Motor neuron (in vitro differentiated cells): ENCODE data around the gene SPINK13. TPM values are rescaled to one million over a fixed set of nuclear protein-coding genes. Genes with fewer than 3 reads are reported as not detected.
A peak's percentile ranks its signal among the peaks of the same experiment; 100 is the strongest.
"Not testable (repeated sequence)": the region's sequence is repeated elsewhere in the genome, so short reads cannot be mapped to it uniquely, and the experiment has no call there.

ENCODE experiments used
- ATAC-seq, 8 experiments: fragments of 200-7000 bp; cut with Tn5 transposase; replicated peaks in 6 of 8; 2 replicates each; pipeline ENCODE4 v1.8.0; 2021; ENCODE audit warnings: mild to moderate bottlenecking in 8 of 8, moderate library complexity in 8 of 8
- H3K27ac ChIP-seq, 2 donors: fragments of 250-450 bp; sonication (Bioruptor Pico); 2 replicates each; pipeline ENCODE4 v1.9.0; 2021; ENCODE audit warnings: antibody characterized with exemption in 2 of 2, mild to moderate bottlenecking in 2 of 2, moderate library complexity in 1 of 2
- H3K4me1 ChIP-seq, 2 donors: fragments of 250-450 bp; sonication (Bioruptor Pico); replicated peaks in 1 of 2; 2 replicates each; pipeline ENCODE4 v1.6.1; 2021; ENCODE audit warnings: antibody characterized with exemption in 2 of 2, mild to moderate bottlenecking in 2 of 2, moderate library complexity in 1 of 2
- H3K4me3 ChIP-seq, 5 donors: fragments of 250-450 bp; sonication (Bioruptor Pico); 2 replicates each; pipeline ENCODE4 v1.9.0; 2021; ENCODE audit warnings: antibody characterized with exemption in 5 of 5, mild to moderate bottlenecking in 5 of 5, moderate library complexity in 4 of 5
- WGBS, 10 experiments: fragments of 450-650 bp; shearing (Covaris generic); methylation state at CpG; one replicate each; pipeline ENCODE4 v1.0.0; 2022; 5-methylcytosine and 5-hydroxymethylcytosine counted together
- in situ Hi-C, 9 experiments: fragments of 400-800 bp; cut with MboI; loops; one replicate each; pipeline ENCODE4 v1.15.0; 2021; ENCODE audit warnings: low sequenced_read_pairs in 9 of 9, low pct_unique_long_range_greater_than_20kb in 2 of 9; ENCODE audit not compliant: unreplicated experiment in 9 of 9
- total RNA-seq, 8 experiments: library from RNA; unstranded; fragments of 300-600 nt; gene quantifications; 2 replicates each; pipeline versions ENCODE4 v1.2.3 to v1.2.4, GENCODE V29; 2022

Gene SPINK13
- total RNA-seq, 8 experiments from 2014 or later, result 0.29 to 0.51 (median 0.32) TPM; not detected in 5

GRCh38 chr5:148275129-148275528 lies 6.5 kb downstream of the SPINK13 start:
- H3K4me1 ChIP-seq, ATAC-seq, H3K27ac ChIP-seq, H3K4me3 ChIP-seq: not testable (repeated sequence)
- in situ Hi-C loops, result loop anchor here in 1 of 9 experiments (25.0 kb wide), 1 partner anchor 112 kb away; the partner anchor contains the start of gene FBXO38
- WGBS, 10 experiments, result 0 to 100% (median 70%) methylated on average over 1 to 2 of the region's 2 CpGs; no CpG with 5 or more reads in 4 of the 10 experiments

DNA sequence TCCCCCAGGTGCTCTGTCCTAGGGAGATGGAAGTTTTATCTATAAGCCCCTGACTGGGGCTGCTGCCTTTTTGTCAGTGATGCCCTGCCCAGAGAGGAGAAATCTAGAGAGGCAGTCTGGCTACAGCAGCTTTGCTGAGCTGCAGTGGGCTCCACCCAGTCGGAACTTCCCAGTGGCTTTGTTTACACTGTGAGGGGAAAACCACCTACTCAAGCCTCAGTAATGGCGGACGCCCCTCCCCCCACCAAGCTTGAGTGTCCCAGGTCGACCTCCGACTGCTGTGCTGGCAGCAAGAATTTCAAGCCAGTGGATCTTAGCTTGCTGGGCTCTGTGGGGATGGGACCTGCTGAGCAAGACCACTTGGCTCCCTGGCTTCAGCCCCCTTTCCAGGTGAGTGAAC lies 12.3 kb downstream of the SPINK13 start:
- H3K4me3 ChIP-seq, H3K27ac ChIP-seq, ATAC-seq, H3K4me1 ChIP-seq: not testable (repeated sequence)
- 0 to 30% (median 18%) methylated on average over 2 to 5 of the region's 5 CpGs; no CpG with 5 or more reads in 4 of the 10 experiments for WGBS, 10 experiments
- in situ Hi-C loops, result loop anchor here in 1 of 9 experiments (25.0 kb wide), 1 partner anchor 106 kb away; the partner anchor contains the start of gene FBXO38

GRCh38 chr5:148281336-148281735 lies 12.7 kb downstream of the SPINK13 start:
- not testable (repeated sequence) for H3K27ac ChIP-seq, ATAC-seq, H3K4me1 ChIP-seq, H3K4me3 ChIP-seq
- 0 to 93% (median 75%) methylated on average over 2 to 4 of the region's 4 CpGs; no CpG with 5 or more reads in 5 of the 10 experiments for WGBS, 10 experiments
- in situ Hi-C loops, result loop anchor here in 1 of 9 experiments (25.0 kb wide), 1 partner anchor 106 kb away; the partner anchor contains the start of gene FBXO38

- Histone ChIP-seq H3K27ac (no peak overlapping the region), H3K4me3 (no peak overlapping the region), H3K4me1 (no peaks in the 10 kb centered on the region)
- in situ Hi-C loops, result loop anchor here in 1 of 9 experiments (25.0 kb wide), 1 partner anchor 97 kb away; the partner anchor contains the start of gene FBXO38
- ATAC-seq, result peak in 4 of 8 experiments; percentile 60 to 79 (median 70)
- 0 to 77% (median 15%) methylated on average over 1 to 5 of the region's 6 CpGs; no CpG with 5 or more reads in 2 of the 10 experiments for WGBS, 10 experiments
Observed at GRCh38 chr5:148290271-148291195, 21.9 kb downstream of the SPINK13 start.

DNA sequence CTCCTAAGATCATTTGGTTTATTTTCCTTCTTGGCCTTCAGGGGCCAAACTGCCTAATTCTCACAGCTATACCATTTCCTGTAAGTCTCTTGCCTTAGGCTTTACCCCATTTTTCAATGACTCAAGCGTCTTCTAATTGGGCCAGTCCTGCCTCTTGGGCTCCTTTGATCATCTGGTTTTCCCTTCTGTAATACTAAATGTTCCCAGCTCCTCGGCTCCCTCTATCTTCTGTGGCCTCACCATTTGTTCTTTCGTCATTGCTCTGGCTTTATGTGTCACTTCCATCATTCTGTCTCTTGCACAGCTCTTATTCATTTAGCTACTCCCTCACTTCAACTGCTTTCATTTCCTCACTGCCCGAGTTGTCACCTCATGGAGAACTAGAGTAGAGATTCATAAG lies 29.1 kb downstream of the SPINK13 start:
- no peak overlapping the region for H3K27ac ChIP-seq
- peak in 2 of 8 experiments; percentile 17 to 66 for ATAC-seq
- in situ Hi-C loops, result loop anchor here in 1 of 9 experiments (25.0 kb wide), 1 partner anchor 90 kb away; the partner anchor contains the start of gene FBXO38
- H3K4me1 ChIP-seq, result no peaks in the 10 kb centered on the region
- no peak overlapping the region for H3K4me3 ChIP-seq
- 6 to 98% (median 65%) methylated on average over 1 to 4 of the region's 4 CpGs; no CpG with 5 or more reads in 1 of the 10 experiments for WGBS, 10 experiments

DNA sequence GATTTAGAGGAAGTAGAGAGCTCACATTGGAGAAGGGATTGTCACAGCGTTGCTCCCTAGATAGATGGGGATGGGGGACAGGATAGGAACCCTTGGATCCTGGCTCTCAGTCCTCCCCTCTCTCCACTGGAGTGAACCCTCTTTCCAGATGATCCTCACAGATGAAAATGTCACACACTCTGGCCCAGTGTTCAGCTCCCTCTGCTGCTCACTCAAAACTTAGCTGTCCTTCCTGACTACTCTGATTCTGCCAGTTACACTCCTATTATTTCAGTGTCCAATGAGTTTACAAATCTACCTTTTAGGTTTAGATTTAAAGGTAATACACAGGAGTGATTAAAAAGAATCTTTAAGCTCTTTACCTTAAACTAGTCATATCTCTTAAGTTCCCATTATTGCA lies 37.9 kb downstream of the SPINK13 start:
- in situ Hi-C loops, result no loop called here
- Histone ChIP-seq H3K4me3 (no peak overlapping the region), H3K4me1 (no peaks in the 10 kb centered on the region), H3K27ac (no peak overlapping the region)
- no peak for ATAC-seq
- WGBS, 10 experiments, result 71 to 83% (median 83%) methylated on average over 1 of the region's 1 CpG; no CpG with 5 or more reads in 7 of the 10 experiments

GRCh38 chr5:148309019-148309418 lies 40.4 kb downstream of the SPINK13 start:
- H3K27ac ChIP-seq, result no peak overlapping the region
- H3K4me3 ChIP-seq, result no peak overlapping the region
- no peak for ATAC-seq
- in situ Hi-C loops, result no loop called here
- H3K4me1 ChIP-seq, result no peaks in the 10 kb centered on the region
- 8 to 88% (median 62%) methylated on average over 2 to 3 of the region's 3 CpGs for WGBS, 10 experiments

- Histone ChIP-seq H3K4me1 (no peaks in the 10 kb centered on the region), H3K4me3 (no peak overlapping the region), H3K27ac (no peak overlapping the region)
- in situ Hi-C loops, result no loop called here
- ATAC-seq, result no peak
Observed at GRCh38 chr5:148309746-148310145, 41.2 kb downstream of the SPINK13 start.

- 0 to 91% (median 41%) methylated on average over 1 to 3 of the region's 3 CpGs; no CpG with 5 or more reads in 2 of the 10 experiments for WGBS, 10 experiments
- Histone ChIP-seq H3K4me1 (no peaks in the 10 kb centered on the region), H3K27ac (no peak overlapping the region), H3K4me3 (no peak overlapping the region)
- in situ Hi-C loops, result no loop called here
- ATAC-seq, result peak in 2 of 8 experiments; percentile 67
Observed at GRCh38 chr5:148311484-148311883, 42.9 kb downstream of the SPINK13 start.

GRCh38 chr5:148312153-148312552 lies 43.6 kb downstream of the SPINK13 start, which contains the start of gene SPINK7:
SPINK7 (plus strand) TSS chr5:148312423; CDS start chr5:148312484, 61 bp downstream.
- 11 to 84% (median 68%) methylated on average over 1 to 3 of the region's 3 CpGs; no CpG with 5 or more reads in 5 of the 10 experiments for WGBS, 10 experiments
- no peak within 1 kb of the TSS for H3K4me3 ChIP-seq
- peak in 2 of 8 experiments; percentile 38 to 52 for ATAC-seq
- in situ Hi-C loops, result no loop called here
- no peak within 1 kb of the TSS for H3K27ac ChIP-seq
- H3K4me1 ChIP-seq, result no peaks in the 10 kb centered on the region

GRCh38 chr5:148314187-148314586 lies 45.6 kb downstream of the SPINK13 start:
- no peak for ATAC-seq
- in situ Hi-C loops, result no loop called here
- 34 to 100% (median 92%) methylated on average over 1 to 2 of the region's 2 CpGs; no CpG with 5 or more reads in 2 of the 10 experiments for WGBS, 10 experiments

GRCh38 chr5:148314731-148315130 lies 46.1 kb downstream of the SPINK13 start:
- no peak overlapping the region for H3K27ac ChIP-seq
- WGBS, 10 experiments, result 18 to 87% (median 62%) methylated on average over 1 to 4 of the region's 4 CpGs
- no peak for ATAC-seq
- in situ Hi-C loops, result no loop called here
- H3K4me3 ChIP-seq, result no peak overlapping the region
- no peaks in the 10 kb centered on the region for H3K4me1 ChIP-seq

More at GRCh38 chr5:148314187-148314586, 45.6 kb downstream of the SPINK13 start:
- H3K4me1 ChIP-seq, result no peaks in the 10 kb centered on the region
- no peak overlapping the region for H3K4me3 ChIP-seq
- H3K27ac ChIP-seq, result no peak overlapping the region
